AG04450 (cell line): ENCODE data around the gene GIT1. TPM values are rescaled to one million over a fixed set of nuclear protein-coding genes. Genes with fewer than 3 reads are reported as not detected.

Experiments used
- CTCF ChIA-PET: fragments of 300-600, 350-600 bp; formaldehyde crosslinking; extraction: SDS; loops from one replicate; lab custom pipeline; 2022; ENCODE audit warnings: antibody characterized with exemption, inconsistent platforms; lab: Charles Lee
- POLR2A ChIA-PET: fragments of 350-600 bp; formaldehyde crosslinking; extraction: SDS; loops from one replicate; lab custom pipeline; 2021; ENCODE audit warnings: antibody characterized with exemption, inconsistent platforms; lab: Yijun Ruan, JAX
- DNase-seq: peaks from one replicate; pipeline ENCODE4 v3.0.0-alpha.2; 2011; ENCODE audit warnings: low read depth, low spot score
- H3K27ac ChIP-seq: one replicate; pipeline ENCODE4 v1.5.1; 2012; ENCODE audit warnings: low read depth, low read length, control low read depth
- H3K27me3 ChIP-seq: one replicate; pipeline ENCODE4 v1.6.0; 2012; ENCODE audit warnings: low read length; ENCODE audit not compliant: control insufficient read depth, insufficient read depth
- H3K4me3 ChIP-seq: 2 replicates; pipeline ENCODE4 v1.5.1; 2011; ENCODE audit warnings: mild to moderate bottlenecking, low read depth, low read length, control low read depth
- H3K9me3 ChIP-seq: 2 replicates; pipeline ENCODE4 v1.5.1; 2012; ENCODE audit warnings: low read length; ENCODE audit not compliant: control insufficient read depth, insufficient read depth
- CTCF ChIP-seq: IDR thresholded peaks from 2 replicates; pipeline ENCODE4 v1.5.1; 2011; ENCODE audit warnings: low read depth, low read length, control low read depth, inconsistent platforms
- polyA plus RNA-seq: library from polyadenylated mRNA; depleted of rRNA; stranded (reverse); fragments of >200 nt; gene quantifications from 2 replicates; pipeline ENCODE4 v1.2.3, GENCODE V29; 2011

The GIT1 gene
- polyA plus RNA-seq, 1 experiment = 20.7 TPM

- CTCF ChIA-PET = interaction anchor here (0.5 to 1.1 kb wide), 2 partner anchors 182 to 227 kb away, joined by 3 read pairs; no protein-coding TSS in a partner anchor
- no peaks in the 10 kb centered on the region for H3K27me3 ChIP-seq
- no peak for TF ChIP-seq CTCF
- DNase-seq = no peak
- no peak overlapping the region for H3K27ac ChIP-seq
- H3K9me3 ChIP-seq = no peaks in the 10 kb centered on the region; the same call in 1 of the 2 replicates
- no peak overlapping the region for H3K4me3 ChIP-seq
- POLR2A ChIA-PET = interaction anchor here (0.5 to 1.1 kb wide), 2 partner anchors 9 to 17 kb away, joined by 4 to 10 read pairs; no protein-coding TSS in a partner anchor
Observed at GRCh38 chr17:29597361-29598172, 8.1 kb upstream of the GIT1 start.

GRCh38 chr17:29596811-29597210, 7.4 kb upstream of the GIT1 start:
- no peak for DNase-seq
- no peaks in the 10 kb centered on the region for H3K27me3 ChIP-seq
- no peak for TF ChIP-seq CTCF
- no peaks in the 10 kb centered on the region; the same call in 1 of the 2 replicates for H3K9me3 ChIP-seq
- ChIA-PET CTCF (interaction anchor here (1.1 kb wide), 1 partner anchor 227 kb away, joined by 3 read pairs; no protein-coding TSS in a partner anchor), POLR2A (interaction anchor here (1.1 kb wide), 1 partner anchor 18 kb away, joined by 4 read pairs; no protein-coding TSS in a partner anchor)
- no peak overlapping the region for H3K27ac ChIP-seq
- no peak overlapping the region for H3K4me3 ChIP-seq

- Histone ChIP-seq H3K9me3 (no peaks in the 10 kb centered on the region; the same call in 1 of the 2 replicates), H3K27me3 (no peaks in the 10 kb centered on the region), H3K4me3 (no peak overlapping the region), H3K27ac (no peak overlapping the region)
- CTCF ChIA-PET = interaction anchor here (1.1 kb wide), 1 partner anchor 226 kb away, joined by 3 read pairs; no protein-coding TSS in a partner anchor
- DNase-seq = no peak
- POLR2A ChIA-PET = no interaction called here
- no peak for TF ChIP-seq CTCF
Observed at GRCh38 chr17:29595943-29596774, 6.7 kb upstream of the GIT1 start.

GRCh38 chr17:29595107-29595942, 5.9 kb upstream of the GIT1 start:
- ChIA-PET POLR2A (no interaction called here), CTCF (no interaction called here)
- TF ChIP-seq CTCF = no peak
- H3K4me3 ChIP-seq = no peak overlapping the region
- DNase-seq = no peak
- no peaks in the 10 kb centered on the region for H3K27me3 ChIP-seq
- no peaks in the 10 kb centered on the region; the same call in 1 of the 2 replicates for H3K9me3 ChIP-seq
- H3K27ac ChIP-seq = no peak overlapping the region
